Measurements from ENCODE around the gene PSORS1C2. TPM values are rescaled to one million over a fixed set of nuclear protein-coding genes. Genes with fewer than 3 reads are reported as not detected.

PSORS1C2 gene
- total RNA-seq, 1 experiment from 2014 or later = 0.55 TPM

DNA sequence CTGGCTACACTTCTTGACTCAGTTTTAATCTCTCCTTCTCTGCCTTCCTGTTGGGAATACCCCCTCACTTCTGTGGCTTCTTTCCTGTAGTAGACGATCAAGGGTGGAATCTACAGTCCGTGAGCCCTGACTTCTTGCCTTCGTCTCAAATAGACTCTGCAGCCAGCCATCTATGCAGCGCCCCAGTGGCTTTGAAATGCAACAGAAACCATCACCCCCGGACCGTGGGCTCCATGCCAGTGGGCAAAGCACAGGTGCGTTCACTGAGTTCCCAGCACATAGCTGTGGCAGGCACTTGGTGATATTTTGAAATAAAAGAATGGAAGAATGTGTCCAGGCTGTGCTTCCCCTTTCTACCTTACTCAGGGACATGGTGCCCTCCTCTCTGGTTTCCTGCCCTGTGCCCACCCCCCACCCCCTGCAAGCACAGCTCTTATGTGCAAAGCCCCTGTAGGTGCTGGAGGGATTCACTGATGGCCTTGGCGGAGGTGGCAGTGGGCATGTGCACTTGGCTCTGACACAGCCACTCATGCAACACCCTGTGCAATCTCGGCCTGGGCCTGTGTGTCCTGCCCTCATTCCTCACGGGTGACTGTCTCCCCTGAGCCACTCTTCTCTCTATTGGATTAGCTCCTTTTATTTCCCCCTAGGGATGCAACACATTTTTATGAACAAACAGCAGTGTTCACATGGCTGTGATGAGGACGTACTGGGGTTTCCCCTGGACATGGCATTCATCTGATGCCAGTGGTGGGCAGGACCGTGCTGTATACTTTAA, 13.1 kb downstream of the PSORS1C2 start (continued):
- TF ChIP-seq, protein P1, sequence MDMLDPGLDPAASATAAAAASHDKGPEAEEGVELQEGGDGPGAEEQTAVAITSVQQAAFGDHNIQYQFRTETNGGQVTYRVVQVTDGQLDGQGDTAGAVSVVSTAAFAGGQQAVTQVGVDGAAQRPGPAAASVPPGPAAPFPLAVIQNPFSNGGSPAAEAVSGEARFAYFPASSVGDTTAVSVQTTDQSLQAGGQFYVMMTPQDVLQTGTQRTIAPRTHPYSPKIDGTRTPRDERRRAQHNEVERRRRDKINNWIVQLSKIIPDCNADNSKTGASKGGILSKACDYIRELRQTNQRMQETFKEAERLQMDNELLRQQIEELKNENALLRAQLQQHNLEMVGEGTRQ (CRISPR knock-in tag; IDR thresholded peaks at IDR 0.05) = no peak
- TF ChIP-seq, protein P2, sequence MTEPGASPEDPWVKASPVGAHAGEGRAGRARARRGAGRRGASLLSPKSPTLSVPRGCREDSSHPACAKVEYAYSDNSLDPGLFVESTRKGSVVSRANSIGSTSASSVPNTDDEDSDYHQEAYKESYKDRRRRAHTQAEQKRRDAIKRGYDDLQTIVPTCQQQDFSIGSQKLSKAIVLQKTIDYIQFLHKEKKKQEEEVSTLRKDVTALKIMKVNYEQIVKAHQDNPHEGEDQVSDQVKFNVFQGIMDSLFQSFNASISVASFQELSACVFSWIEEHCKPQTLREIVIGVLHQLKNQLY (CRISPR knock-in tag; IDR thresholded peaks at IDR 0.05) = no peak

DNA sequence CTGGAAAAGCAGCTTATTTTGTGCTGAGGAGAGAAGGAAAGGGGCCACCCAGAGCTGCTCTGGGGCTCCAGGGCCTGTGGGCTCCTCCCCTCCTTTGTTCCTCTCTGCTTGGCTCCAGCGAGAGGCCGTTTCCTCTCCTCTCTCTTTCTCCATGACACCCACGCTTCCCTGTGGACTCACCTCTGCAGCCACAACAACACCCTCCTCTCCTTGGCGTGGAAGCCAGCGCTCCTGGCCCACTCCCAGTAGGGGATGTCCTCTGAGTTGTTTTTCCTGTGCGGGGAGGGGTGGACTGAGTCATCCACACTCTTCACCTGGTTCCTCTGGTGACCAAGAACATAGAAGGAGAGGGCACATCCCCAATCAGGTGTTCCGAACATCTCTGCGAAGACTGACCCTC, 13.7 kb downstream of the PSORS1C2 start:
- ChIA-PET CTCF (interaction anchor here (1.1 to 5.6 kb wide), 6 partner anchors 10 to 38 kb away, joined by 4 to 24 read pairs (median 7); partner anchors contain the start of genes PSORS1C1 and PSORS1C2), POLR2A (no interaction called here)
- Mint-ChIP-seq H3K9me3 (peaks cover 4% of the 10 kb centered on the region; the same call in 1 of the 2 replicates), H3K27ac (no peak overlapping the region), H3K4me3 (no peak overlapping the region), H3K36me3 (no peaks in the 10 kb centered on the region), H3K4me1 (peaks cover 37% of the 10 kb centered on the region), H3K27me3 (ENCODE audit: low read depth) (peaks cover 10% of the 10 kb centered on the region)
- DNase-seq (ENCODE audit: low spot score) (no peak), ATAC-seq (peak; percentile 19; the same call in 1 of the 2 replicates)
- TF ChIP-seq, protein P3, sequence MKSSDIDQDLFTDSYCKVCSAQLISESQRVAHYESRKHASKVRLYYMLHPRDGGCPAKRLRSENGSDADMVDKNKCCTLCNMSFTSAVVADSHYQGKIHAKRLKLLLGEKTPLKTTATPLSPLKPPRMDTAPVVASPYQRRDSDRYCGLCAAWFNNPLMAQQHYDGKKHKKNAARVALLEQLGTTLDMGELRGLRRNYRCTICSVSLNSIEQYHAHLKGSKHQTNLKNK (CRISPR knock-in tag; IDR thresholded peaks at IDR 0.05) = no peak
- TF ChIP-seq NR3C1 (CRISPR knock-in tag; conservative IDR thresholded peaks at IDR 0.05; ENCODE audit: low read depth) (no peak), PRRX2 (CRISPR knock-in tag; IDR thresholded peaks at IDR 0.05) (no peak), RORB (CRISPR knock-in tag; IDR thresholded peaks at IDR 0.05) (no peak), ATF1 (CRISPR knock-in tag; IDR thresholded peaks at IDR 0.05) (no peak), ZNF121 (CRISPR knock-in tag; IDR thresholded peaks at IDR 0.05) (no peak), EMX1 (CRISPR knock-in tag; IDR thresholded peaks at IDR 0.05) (no peak)
- TF ChIP-seq, protein P4, sequence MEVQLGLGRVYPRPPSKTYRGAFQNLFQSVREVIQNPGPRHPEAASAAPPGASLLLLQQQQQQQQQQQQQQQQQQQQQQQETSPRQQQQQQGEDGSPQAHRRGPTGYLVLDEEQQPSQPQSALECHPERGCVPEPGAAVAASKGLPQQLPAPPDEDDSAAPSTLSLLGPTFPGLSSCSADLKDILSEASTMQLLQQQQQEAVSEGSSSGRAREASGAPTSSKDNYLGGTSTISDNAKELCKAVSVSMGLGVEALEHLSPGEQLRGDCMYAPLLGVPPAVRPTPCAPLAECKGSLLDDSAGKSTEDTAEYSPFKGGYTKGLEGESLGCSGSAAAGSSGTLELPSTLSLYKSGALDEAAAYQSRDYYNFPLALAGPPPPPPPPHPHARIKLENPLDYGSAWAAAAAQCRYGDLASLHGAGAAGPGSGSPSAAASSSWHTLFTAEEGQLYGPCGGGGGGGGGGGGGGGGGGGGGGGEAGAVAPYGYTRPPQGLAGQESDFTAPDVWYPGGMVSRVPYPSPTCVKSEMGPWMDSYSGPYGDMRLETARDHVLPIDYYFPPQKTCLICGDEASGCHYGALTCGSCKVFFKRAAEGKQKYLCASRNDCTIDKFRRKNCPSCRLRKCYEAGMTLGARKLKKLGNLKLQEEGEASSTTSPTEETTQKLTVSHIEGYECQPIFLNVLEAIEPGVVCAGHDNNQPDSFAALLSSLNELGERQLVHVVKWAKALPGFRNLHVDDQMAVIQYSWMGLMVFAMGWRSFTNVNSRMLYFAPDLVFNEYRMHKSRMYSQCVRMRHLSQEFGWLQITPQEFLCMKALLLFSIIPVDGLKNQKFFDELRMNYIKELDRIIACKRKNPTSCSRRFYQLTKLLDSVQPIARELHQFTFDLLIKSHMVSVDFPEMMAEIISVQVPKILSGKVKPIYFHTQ (CRISPR knock-in tag; IDR thresholded peaks at IDR 0.05) = no peak
- TF ChIP-seq, protein P5, sequence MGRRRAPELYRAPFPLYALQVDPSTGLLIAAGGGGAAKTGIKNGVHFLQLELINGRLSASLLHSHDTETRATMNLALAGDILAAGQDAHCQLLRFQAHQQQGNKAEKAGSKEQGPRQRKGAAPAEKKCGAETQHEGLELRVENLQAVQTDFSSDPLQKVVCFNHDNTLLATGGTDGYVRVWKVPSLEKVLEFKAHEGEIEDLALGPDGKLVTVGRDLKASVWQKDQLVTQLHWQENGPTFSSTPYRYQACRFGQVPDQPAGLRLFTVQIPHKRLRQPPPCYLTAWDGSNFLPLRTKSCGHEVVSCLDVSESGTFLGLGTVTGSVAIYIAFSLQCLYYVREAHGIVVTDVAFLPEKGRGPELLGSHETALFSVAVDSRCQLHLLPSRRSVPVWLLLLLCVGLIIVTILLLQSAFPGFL (CRISPR knock-in tag; IDR thresholded peaks at IDR 0.05; ENCODE audit: borderline replicate concordance) = no peak

DNA sequence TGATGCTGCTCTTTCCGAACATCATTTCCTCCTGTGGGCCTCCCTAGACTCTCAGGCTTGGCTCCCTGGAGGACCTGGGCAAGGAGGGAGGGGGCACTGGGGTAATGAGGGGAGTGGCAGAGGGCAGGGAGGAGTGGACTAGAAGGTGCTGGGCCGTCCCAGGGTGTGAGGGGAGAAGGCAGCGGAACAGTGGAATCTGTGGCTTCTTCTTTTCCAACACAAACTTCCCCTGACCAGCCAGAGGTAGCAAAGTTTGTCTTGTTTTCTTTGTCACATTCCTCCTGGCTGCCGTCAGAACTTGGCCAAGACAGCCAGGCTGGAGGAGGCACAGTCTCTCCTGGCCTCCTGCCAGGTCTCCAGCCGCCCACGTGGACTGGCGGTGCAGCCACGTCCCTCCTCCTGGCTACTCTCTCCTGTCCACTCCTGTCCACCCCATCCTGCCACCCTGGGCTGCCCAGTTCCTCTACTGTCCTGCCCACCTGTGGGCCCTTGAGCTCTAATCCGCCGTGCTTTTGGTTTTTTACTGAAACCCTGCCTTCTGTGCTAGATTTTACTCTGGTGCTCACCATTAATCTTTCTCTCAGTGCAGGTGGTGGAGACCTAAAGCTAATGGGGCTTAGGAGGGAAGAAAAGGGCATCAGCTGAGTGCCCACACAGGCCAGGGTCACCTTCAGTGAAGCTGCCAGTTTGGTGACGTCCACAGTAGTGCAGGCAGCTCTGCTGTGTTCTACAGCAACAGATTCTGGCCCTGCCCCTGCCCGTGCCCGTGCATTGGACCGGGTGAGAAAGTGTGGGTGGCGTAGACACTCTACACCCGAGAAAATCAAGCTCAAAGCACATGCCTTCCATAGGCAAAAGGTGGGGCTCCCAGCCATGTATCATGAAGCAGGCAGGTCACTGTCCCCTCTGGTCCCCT, 15.8 kb downstream of the PSORS1C2 start:
- TF ChIP-seq ZNF671 (CRISPR knock-in tag; IDR thresholded peaks at IDR 0.05) = no peak
- no peak for TF ChIP-seq ZNF416 (CRISPR knock-in tag; IDR thresholded peaks at IDR 0.05)
- TF ChIP-seq SOX15 (CRISPR knock-in tag; IDR thresholded peaks at IDR 0.05) = no peak
- TF ChIP-seq FOXJ3 (CRISPR knock-in tag; IDR thresholded peaks at IDR 0.05; ENCODE audit: borderline replicate concordance) = no peak
- no peak for TF ChIP-seq NFYB (CRISPR knock-in tag; conservative IDR thresholded peaks at IDR 0.05; ENCODE audit: low read depth)
- TF ChIP-seq TCF7 (CRISPR knock-in tag; IDR thresholded peaks at IDR 0.05; ENCODE audit: low read depth) = no peak
- TF ChIP-seq, protein P6, sequence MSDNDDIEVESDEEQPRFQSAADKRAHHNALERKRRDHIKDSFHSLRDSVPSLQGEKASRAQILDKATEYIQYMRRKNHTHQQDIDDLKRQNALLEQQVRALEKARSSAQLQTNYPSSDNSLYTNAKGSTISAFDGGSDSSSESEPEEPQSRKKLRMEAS (CRISPR knock-in tag; IDR thresholded peaks at IDR 0.05) = no peak
- TF ChIP-seq SP1 (CRISPR knock-in tag; conservative IDR thresholded peaks at IDR 0.05) = no peak
- no peak for TF ChIP-seq EMX1 (CRISPR knock-in tag; IDR thresholded peaks at IDR 0.05)
- no peak for TF ChIP-seq MXD4 (CRISPR knock-in tag; IDR thresholded peaks at IDR 0.05; ENCODE audit: borderline replicate concordance)
- no peak for TF ChIP-seq GABPB1 (CRISPR knock-in tag; IDR thresholded peaks at IDR 0.05)
- TF ChIP-seq, protein P7, sequence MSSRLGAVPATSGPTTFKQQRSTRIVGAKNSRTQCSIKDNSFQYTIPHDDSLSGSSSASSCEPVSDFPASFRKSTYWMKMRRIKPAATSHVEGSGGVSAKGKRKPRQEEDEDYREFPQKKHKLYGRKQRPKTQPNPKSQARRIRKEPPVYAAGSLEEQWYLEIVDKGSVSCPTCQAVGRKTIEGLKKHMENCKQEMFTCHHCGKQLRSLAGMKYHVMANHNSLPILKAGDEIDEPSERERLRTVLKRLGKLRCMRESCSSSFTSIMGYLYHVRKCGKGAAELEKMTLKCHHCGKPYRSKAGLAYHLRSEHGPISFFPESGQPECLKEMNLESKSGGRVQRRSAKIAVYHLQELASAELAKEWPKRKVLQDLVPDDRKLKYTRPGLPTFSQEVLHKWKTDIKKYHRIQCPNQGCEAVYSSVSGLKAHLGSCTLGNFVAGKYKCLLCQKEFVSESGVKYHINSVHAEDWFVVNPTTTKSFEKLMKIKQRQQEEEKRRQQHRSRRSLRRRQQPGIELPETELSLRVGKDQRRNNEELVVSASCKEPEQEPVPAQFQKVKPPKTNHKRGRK (CRISPR knock-in tag; IDR thresholded peaks at IDR 0.05; ENCODE audit: borderline replicate concordance) = no peak
- peaks cover 7% of the 10 kb centered on the region; the same call in 1 of the 2 replicates for H3K27me3 Mint-ChIP-seq (ENCODE audit: low read depth)
- CTCF ChIA-PET = interaction anchor here (0.6 to 5.6 kb wide), 7 partner anchors 12 to 244 kb away, joined by 3 to 24 read pairs (median 5); no protein-coding TSS in a partner anchor
- no peak overlapping the region for H3K27ac Mint-ChIP-seq
- H3K4me3 Mint-ChIP-seq = no peak overlapping the region
- POLR2A ChIA-PET = interaction anchor here (0.5 kb wide), 1 partner anchor 442 kb away, joined by 4 read pairs; no protein-coding TSS in a partner anchor
- ATAC-seq (no peak), DNase-seq (ENCODE audit: low spot score) (no peak)
- H3K9me3 Mint-ChIP-seq = peaks cover 4% of the 10 kb centered on the region; the same call in 1 of the 2 replicates
- H3K36me3 Mint-ChIP-seq = no peaks in the 10 kb centered on the region
- H3K4me1 Mint-ChIP-seq = peaks cover 23% of the 10 kb centered on the region

All from WTC11 (cell line).